Chondrocyte (in vitro differentiated cells): ENCODE data around the gene RAB11FIP3. TPM values are rescaled to one million over a fixed set of nuclear protein-coding genes. Genes with fewer than 3 reads are reported as not detected.

ENCODE experiments used
- DNase-seq: peaks from one replicate; pipeline ENCODE4 v3.0.0; 2021; ENCODE audit warnings: mixed read lengths, low spot score
- H3K27ac Mint-ChIP-seq: one replicate; pipeline ENCODE4 v1.8.0; 2021; ENCODE audit warnings: mild to moderate bottlenecking, moderate library complexity, mixed read lengths; ENCODE audit not compliant: unreplicated experiment
- H3K27me3 Mint-ChIP-seq: 2 replicates; pipeline ENCODE4 v1.8.0; 2021; ENCODE audit warnings: low read depth, mixed read lengths
- H3K36me3 Mint-ChIP-seq: 2 replicates; pipeline ENCODE4 v1.8.0; 2021; ENCODE audit warnings: low read depth, mixed read lengths
- H3K4me1 Mint-ChIP-seq: 2 replicates; pipeline ENCODE4 v1.8.0; 2021; ENCODE audit warnings: low read depth, mild to moderate bottlenecking, mixed read lengths
- H3K4me3 Mint-ChIP-seq: one replicate; pipeline ENCODE4 v1.8.0; 2021; ENCODE audit warnings: mild to moderate bottlenecking, moderate library complexity, mixed read lengths; ENCODE audit not compliant: unreplicated experiment
- H3K9me3 Mint-ChIP-seq: 2 replicates; pipeline ENCODE4 v1.8.0; 2021; ENCODE audit warnings: low read depth, mixed read lengths
- CTCF ChIP-seq: fragments of 200-600 bp; sonication (generic); IDR thresholded peaks from 2 replicates; pipeline ENCODE4 v1.5.0; 2021; ENCODE audit warnings: antibody characterized with exemption, mild to moderate bottlenecking, moderate library complexity
- total RNA-seq: library from RNA; stranded (reverse); gene quantifications from 3 replicates; pipeline ENCODE4 v1.2.1, GENCODE V29; 2021

Gene RAB11FIP3
- total RNA-seq, 1 donor from 2014 or later = 45.1 TPM

GRCh38 chr16:499924-500323 is 74.5 kb downstream of the RAB11FIP3 start:
- Mint-ChIP-seq H3K27ac (no peak overlapping the region), H3K4me1 (no peaks in the 10 kb centered on the region), H3K36me3 (peaks cover 15% of the 10 kb centered on the region), H3K27me3 (no peaks in the 10 kb centered on the region), H3K4me3 (no peak overlapping the region), H3K9me3 (no peaks in the 10 kb centered on the region)
- DNase-seq = no peak
- TF ChIP-seq CTCF = no peak

GRCh38 chr16:500709-501108 is 75.3 kb downstream of the RAB11FIP3 start:
- peaks cover 18% of the 10 kb centered on the region for H3K36me3 Mint-ChIP-seq
- H3K4me1 Mint-ChIP-seq = no peaks in the 10 kb centered on the region
- no peaks in the 10 kb centered on the region for H3K9me3 Mint-ChIP-seq
- DNase-seq = no peak
- H3K4me3 Mint-ChIP-seq = no peak overlapping the region
- no peaks in the 10 kb centered on the region for H3K27me3 Mint-ChIP-seq
- no peak for TF ChIP-seq CTCF
- no peak overlapping the region for H3K27ac Mint-ChIP-seq

DNA sequence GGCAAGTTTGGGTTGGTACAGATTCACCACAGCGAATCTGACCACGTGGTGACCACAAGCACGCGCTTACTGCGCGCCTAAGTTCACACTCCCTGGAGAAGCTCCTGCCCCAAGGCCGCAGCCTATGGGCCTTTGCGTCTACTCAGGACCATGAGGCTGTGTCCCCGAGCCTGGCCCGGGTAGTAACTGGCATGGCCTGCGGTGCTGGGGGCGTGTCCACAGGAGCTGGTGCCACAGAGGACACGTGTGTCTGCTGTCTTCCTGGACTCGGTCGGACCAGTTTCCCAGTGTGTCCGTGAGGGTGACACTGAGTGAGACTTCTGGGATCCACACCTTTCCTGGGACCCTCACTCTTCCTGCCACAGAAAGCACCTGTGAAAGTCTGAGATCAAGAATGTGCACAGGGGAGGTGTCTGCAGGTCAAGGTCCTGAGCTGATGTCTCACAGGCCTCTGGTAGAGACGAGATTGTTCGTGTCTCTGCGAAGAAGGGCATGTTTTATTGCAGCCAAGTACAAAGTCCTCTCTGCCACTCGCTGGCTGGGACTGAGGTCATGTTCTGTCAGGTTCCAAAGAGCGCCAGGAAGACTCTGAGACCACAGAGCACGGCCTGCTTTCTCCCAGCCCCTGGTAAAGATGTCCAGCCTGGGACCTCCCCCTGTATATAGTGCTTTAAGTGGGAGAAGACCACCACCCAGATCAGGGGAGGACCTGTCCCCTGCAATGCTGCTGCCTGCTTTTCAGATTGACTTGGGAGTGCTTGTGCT is 76.9 kb downstream of the RAB11FIP3 start:
- no peak for TF ChIP-seq CTCF
- no peak overlapping the region for H3K4me3 Mint-ChIP-seq
- peaks cover 19% of the 10 kb centered on the region for H3K36me3 Mint-ChIP-seq
- no peak for DNase-seq
- H3K4me1 Mint-ChIP-seq = no peaks in the 10 kb centered on the region
- no peak overlapping the region for H3K27ac Mint-ChIP-seq
- no peaks in the 10 kb centered on the region for H3K27me3 Mint-ChIP-seq
- no peaks in the 10 kb centered on the region for H3K9me3 Mint-ChIP-seq

- TF ChIP-seq CTCF = no peak
- no peak overlapping the region for H3K27ac Mint-ChIP-seq
- no peaks in the 10 kb centered on the region for H3K9me3 Mint-ChIP-seq
- no peak for DNase-seq
- no peak overlapping the region for H3K4me3 Mint-ChIP-seq
- H3K4me1 Mint-ChIP-seq = no peaks in the 10 kb centered on the region
- no peaks in the 10 kb centered on the region for H3K27me3 Mint-ChIP-seq
- H3K36me3 Mint-ChIP-seq = peaks cover 14% of the 10 kb centered on the region
These were observed 78.0 kb downstream of the RAB11FIP3 start for GRCh38 chr16:503150-504071.

DNA sequence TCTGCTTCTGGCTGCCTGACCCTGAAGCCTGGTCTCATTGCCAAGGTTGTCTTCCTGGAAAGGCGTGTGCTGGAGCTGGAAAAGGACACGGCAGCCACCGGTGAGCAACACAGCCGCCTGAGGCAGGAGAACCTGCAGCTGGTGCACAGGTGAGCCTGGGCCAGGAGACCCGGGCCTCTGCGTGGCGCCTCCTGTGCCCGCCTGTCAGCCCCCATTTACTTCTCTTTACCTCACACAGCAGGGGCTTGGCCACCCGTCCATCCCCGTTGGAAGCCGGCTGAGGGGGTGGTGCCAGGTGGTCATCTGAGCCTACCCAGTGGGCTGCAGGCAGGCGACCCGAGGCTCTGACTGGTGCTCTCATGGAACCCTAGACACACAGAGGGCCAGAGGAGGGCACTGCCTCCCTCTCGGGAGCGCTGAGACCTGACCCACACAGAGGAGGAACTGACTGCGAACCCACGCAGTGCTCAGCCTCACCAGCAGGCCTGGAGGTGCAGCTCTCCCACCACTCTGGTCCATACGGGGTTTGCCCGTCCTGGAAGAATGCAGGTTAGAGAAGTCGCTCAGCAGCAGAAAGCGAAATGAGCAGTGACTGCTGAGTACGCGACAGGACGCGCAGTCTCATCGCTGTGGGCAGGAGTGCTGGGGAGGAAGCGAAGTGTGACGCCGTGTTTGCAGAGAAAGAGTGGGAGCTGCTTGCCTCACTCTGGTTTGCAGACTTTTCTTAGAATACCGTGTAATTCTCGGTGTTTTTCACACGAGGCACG is 80.2 kb downstream of the RAB11FIP3 start:
- H3K27ac Mint-ChIP-seq = no peak overlapping the region
- H3K36me3 Mint-ChIP-seq = peaks cover 17% of the 10 kb centered on the region
- no peak for DNase-seq
- H3K9me3 Mint-ChIP-seq = no peaks in the 10 kb centered on the region
- H3K4me1 Mint-ChIP-seq = peaks cover 10% of the 10 kb centered on the region
- no peak overlapping the region for H3K4me3 Mint-ChIP-seq
- TF ChIP-seq CTCF = no peak
- no peaks in the 10 kb centered on the region for H3K27me3 Mint-ChIP-seq
